Prostate gland (tissue), 2 donors: ENCODE data around the gene FSCB. TPM values are rescaled to one million over a fixed set of nuclear protein-coding genes. Genes with fewer than 3 reads are reported as not detected.
"Not testable (repeated sequence)": the region's sequence is repeated elsewhere in the genome, so short reads cannot be mapped to it uniquely, and the experiment has no call there.

Source experiments
- DNase-seq: peaks from one replicate; pipeline ENCODE4 v3.0.0-alpha.2; 2019; ENCODE audit warnings: low spot score
- H3K27ac ChIP-seq, 2 donors: fragments of 200-600 bp; sonication (generic); 2 replicates each; pipeline ENCODE4 v1.5.1; 2017 to 2019
- H3K27me3 ChIP-seq: fragments of 200-600 bp; sonication (generic); replicated peaks from 2 replicates; pipeline ENCODE4 v1.5.1; 2019; ENCODE audit not compliant: insufficient read depth
- H3K36me3 ChIP-seq, 2 donors: fragments of 200-600 bp; sonication (generic); 1 replicate in 1 of 2; 2 replicates in 1 of 2; pipeline versions ENCODE4 v1.5.1 to v1.8.1; 2017 to 2019
- H3K4me1 ChIP-seq: fragments of 200-600 bp; sonication (generic); replicated peaks from 2 replicates; pipeline ENCODE4 v1.5.1; 2019
- H3K4me3 ChIP-seq, 2 donors: fragments of 200-600 bp; sonication (generic); 2 replicates each; pipeline ENCODE4 v1.5.1; 2017 to 2019
- H3K9me3 ChIP-seq: fragments of 200-600 bp; sonication (generic); 2 replicates; pipeline ENCODE4 v1.5.1; 2017
- POLR2A ChIP-seq: fragments of 450-650 bp; IDR thresholded peaks from one replicate; pipeline ENCODE4 v1.6.1; 2016; ENCODE audit warnings: antibody characterized with exemption, mild to moderate bottlenecking
- POLR2AphosphoS5 ChIP-seq: sonication (generic); formaldehyde crosslinking; IDR thresholded peaks from one replicate; pipeline ENCODE4 v1.6.1; 2017; ENCODE audit warnings: antibody characterized with exemption
- WGBS: methylation state at CpG from one replicate; pipeline ENCODE4 v1.1.5; 2018; 5-methylcytosine and 5-hydroxymethylcytosine counted together
- intact Hi-C: fragments of 100-400 bp; cut with DNase I; formaldehyde crosslinking; loops from one replicate; pipeline ENCODE4 v1.14.2; 2022
- total RNA-seq, 2 donors: library from RNA; depleted of rRNA; stranded (reverse); fragments of >200 nt; gene quantifications; one replicate each; pipeline ENCODE4 v1.1.0, GENCODE V29; 2016
- TF ChIP-seq, protein P1 (sequence below), 4 experiments: fragments of 200-600 bp in 2 of 4; fragments of 450-650 bp in 2 of 4; sonication (generic) in 2 of 4; IDR thresholded peaks; 1 replicate in 3 of 4; 2 replicates in 1 of 4; pipeline ENCODE4 v1.5.1; 2016 to 2019; ENCODE audit warnings: antibody characterized with exemption in 4 of 4, mild to moderate bottlenecking in 2 of 4, moderate library complexity in 2 of 4

Gene FSCB
- total RNA-seq, 2 donors from 2014 or later: 3.5 TPM; not detected in 1

DNA sequence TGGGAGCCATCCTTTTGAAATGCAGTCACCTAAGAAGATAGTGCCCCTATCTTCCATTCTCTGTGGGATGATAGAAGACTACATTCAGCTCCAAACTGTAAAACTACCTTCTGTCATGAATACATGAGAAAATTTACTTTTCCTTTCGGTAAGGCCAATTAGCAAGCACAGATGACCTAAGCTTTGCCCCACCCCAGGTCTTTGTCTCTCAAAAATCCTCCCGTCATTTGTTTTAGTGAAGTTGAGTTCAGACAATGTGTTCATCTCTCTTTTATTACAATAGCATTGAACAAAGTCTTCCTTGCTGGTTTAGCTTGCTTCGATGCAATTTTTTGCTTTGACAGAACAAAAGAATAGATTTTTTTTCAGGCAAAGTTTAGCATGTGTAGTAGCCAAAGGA lies 18.2 kb upstream of the FSCB start:
- intact Hi-C loops: no loop called here
- no peak for DNase-seq
- Histone ChIP-seq H3K27ac (no peak overlapping the region), H3K27me3 (no peaks in the 10 kb centered on the region), H3K36me3 (no peaks in the 10 kb centered on the region), H3K9me3 (no peaks in the 10 kb centered on the region), H3K4me3 (no peak overlapping the region), H3K4me1 (no peaks in the 10 kb centered on the region)
- TF ChIP-seq POLR2AphosphoS5 (no peak), POLR2A (no peak)
- 53% methylated on average over 3 of the region's 3 CpGs for WGBS

DNA sequence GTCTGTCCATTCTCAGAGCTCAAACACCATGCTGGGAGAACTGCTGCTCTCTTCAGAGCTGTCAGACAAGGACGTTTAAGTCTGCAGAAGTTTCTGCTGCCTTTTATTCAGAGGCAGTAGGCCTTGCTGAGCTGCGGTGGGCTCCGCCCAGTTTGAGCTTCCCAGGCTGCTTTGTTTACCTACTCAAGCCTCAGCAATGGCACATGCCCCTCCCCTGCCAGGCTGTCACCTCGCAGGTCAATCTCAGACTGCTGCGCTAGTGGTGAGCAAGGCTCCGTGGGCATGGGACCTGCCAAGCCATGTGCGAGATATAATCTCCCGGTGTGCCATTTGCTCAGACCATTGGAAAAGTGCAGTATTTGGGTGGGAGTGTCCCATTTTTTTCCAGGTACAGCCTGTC lies 8.6 kb upstream of the FSCB start:
- H3K27ac ChIP-seq, H3K27me3 ChIP-seq, H3K36me3 ChIP-seq, H3K4me3 ChIP-seq, intact Hi-C loops, H3K9me3 ChIP-seq, H3K4me1 ChIP-seq, DNase-seq: not testable (repeated sequence)
- 57% methylated on average over 8 of the region's 8 CpGs for WGBS

DNA sequence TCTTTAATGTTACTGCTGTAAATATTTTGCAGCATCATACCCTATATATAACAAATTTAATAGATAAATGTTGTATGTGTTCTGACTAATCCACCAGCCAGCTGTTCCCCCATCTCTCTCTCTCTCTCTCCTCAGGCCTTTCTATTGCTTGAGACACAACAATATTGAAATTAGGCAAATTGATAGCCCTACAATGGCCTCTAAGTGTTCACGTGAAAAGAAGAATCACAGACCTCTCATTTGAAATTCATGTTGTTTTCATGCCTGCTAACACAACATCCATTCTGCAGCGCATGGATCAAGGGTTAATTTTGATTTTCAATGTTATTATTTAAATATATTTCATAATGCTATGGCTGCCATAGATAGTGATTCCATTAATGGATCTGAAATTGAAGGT lies 1.8 kb upstream of the FSCB start:
- H3K4me3 ChIP-seq: no peak overlapping the region
- intact Hi-C loops: no loop called here
- no peak for DNase-seq
- H3K9me3 ChIP-seq: no peaks in the 10 kb centered on the region
- TF ChIP-seq POLR2A: no peak
- TF ChIP-seq POLR2AphosphoS5: no peak
- TF ChIP-seq, protein P1, sequence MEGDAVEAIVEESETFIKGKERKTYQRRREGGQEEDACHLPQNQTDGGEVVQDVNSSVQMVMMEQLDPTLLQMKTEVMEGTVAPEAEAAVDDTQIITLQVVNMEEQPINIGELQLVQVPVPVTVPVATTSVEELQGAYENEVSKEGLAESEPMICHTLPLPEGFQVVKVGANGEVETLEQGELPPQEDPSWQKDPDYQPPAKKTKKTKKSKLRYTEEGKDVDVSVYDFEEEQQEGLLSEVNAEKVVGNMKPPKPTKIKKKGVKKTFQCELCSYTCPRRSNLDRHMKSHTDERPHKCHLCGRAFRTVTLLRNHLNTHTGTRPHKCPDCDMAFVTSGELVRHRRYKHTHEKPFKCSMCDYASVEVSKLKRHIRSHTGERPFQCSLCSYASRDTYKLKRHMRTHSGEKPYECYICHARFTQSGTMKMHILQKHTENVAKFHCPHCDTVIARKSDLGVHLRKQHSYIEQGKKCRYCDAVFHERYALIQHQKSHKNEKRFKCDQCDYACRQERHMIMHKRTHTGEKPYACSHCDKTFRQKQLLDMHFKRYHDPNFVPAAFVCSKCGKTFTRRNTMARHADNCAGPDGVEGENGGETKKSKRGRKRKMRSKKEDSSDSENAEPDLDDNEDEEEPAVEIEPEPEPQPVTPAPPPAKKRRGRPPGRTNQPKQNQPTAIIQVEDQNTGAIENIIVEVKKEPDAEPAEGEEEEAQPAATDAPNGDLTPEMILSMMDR (IDR thresholded peaks at IDR 0.05): no peak
- no peaks in the 10 kb centered on the region for H3K36me3 ChIP-seq
- H3K27me3 ChIP-seq: no peaks in the 10 kb centered on the region
- 95% methylated on average over 2 of the region's 2 CpGs for WGBS
- H3K27ac ChIP-seq: no peak overlapping the region
- no peaks in the 10 kb centered on the region for H3K4me1 ChIP-seq

DNA sequence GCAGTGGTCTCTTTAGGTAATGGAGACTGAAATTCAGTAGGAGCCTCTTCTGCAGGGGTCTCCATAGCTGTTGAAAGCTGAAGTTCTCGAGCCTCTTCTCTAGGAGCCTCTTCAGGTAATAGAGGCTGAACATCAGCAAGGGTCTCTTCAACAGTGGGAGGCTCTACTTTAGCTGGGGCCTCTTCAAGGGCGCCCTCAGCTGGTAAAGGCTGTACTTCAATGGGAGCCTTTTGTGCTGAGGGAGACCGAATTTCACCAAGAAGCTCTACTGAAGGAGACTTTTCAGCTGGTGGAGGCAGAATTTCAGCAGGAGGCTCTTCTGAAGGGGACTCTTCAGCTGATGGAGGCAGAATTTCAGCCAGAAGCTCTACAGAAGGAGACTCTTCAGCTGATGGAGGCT lies 1.5 kb downstream of the FSCB start:
- TF ChIP-seq POLR2A (no peak), POLR2AphosphoS5 (no peak)
- TF ChIP-seq, protein P1 (IDR thresholded peaks at IDR 0.05): no peak
- H3K9me3 ChIP-seq: no peaks in the 10 kb centered on the region
- H3K27me3 ChIP-seq: no peaks in the 10 kb centered on the region
- H3K36me3 ChIP-seq: no peaks in the 10 kb centered on the region
- H3K27ac ChIP-seq: no peak overlapping the region
- intact Hi-C loops: no loop called here
- H3K4me1 ChIP-seq: no peaks in the 10 kb centered on the region
- no peak for DNase-seq
- H3K4me3 ChIP-seq: no peak overlapping the region
- WGBS: 79% methylated on average over 3 of the region's 3 CpGs

DNA sequence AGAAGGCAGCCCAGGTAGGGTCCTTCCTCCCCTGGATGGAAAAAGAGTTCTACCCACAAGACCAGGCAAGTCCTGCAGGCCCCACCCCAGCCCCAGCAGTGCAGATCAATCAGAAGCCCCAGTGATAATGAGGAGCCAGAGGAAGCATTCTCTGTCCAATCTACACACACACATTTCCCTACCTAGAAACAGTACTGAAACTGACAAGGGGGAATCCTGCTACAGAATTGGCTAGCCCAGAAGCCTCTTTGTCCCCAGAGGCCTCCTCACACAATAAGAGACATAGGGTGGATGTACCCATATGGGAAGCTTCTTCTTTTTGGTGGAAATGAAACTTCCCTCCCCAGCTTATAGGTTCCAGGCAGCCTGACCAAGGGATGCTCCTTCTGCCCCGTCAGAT lies 9.9 kb downstream of the FSCB start:
- Histone ChIP-seq H3K27ac (no peak overlapping the region), H3K4me3 (no peak overlapping the region), H3K4me1 (no peaks in the 10 kb centered on the region), H3K27me3 (no peaks in the 10 kb centered on the region), H3K36me3 (no peaks in the 10 kb centered on the region), H3K9me3 (no peaks in the 10 kb centered on the region)
- no peak for DNase-seq
- TF ChIP-seq POLR2A (no peak), POLR2AphosphoS5 (no peak)
- TF ChIP-seq, protein P1 (IDR thresholded peaks at IDR 0.05): no peak
- 96% methylated on average over 1 of the region's 1 CpG for whole genome bisulfite sequencing
- intact Hi-C loops: no loop called here

DNA sequence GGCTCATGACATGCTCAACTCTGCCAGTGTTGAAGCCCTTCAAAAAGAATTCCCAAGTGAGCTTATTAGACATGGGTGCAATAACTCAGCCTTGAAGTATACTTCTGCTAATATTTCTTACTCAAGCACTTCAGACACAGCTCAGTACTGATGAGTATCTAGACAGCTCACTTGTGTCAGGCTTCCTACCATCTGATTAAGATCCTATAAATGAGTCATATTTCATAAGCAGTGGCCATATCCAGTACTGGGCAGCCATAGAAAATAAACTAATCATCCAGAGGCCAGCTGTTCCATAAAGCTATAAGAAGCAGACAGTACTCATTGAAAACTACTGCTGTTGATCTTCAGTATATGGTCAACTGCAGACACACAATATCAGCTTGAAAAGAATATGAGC lies 12.9 kb downstream of the FSCB start:
- intact Hi-C loops: no loop called here
- no peak overlapping the region for H3K27ac ChIP-seq
- no peaks in the 10 kb centered on the region for H3K9me3 ChIP-seq
- no peaks in the 10 kb centered on the region for H3K36me3 ChIP-seq
- no peak overlapping the region for H3K4me3 ChIP-seq
- H3K27me3 ChIP-seq: no peaks in the 10 kb centered on the region
- no peaks in the 10 kb centered on the region for H3K4me1 ChIP-seq
- no peak for DNase-seq
- TF ChIP-seq, protein P1 (IDR thresholded peaks at IDR 0.05): no peak
- TF ChIP-seq POLR2A: no peak
- TF ChIP-seq POLR2AphosphoS5: no peak
